Spleen (tissue), 11 donors: ENCODE results near the gene THRA. TPM values are rescaled to one million over a fixed set of nuclear protein-coding genes. Genes with fewer than 3 reads are reported as not detected.

Source experiments
- DNase-seq: peaks from one replicate; pipeline ENCODE4 v3.0.0-alpha.2; 2020
- H3K27ac ChIP-seq, 8 donors: fragments of 200-600 bp; sonication (generic) in 7 of 8; 1 replicate in 4 of 8; 2 replicates in 4 of 8; pipeline versions ENCODE4 v1.5.0 to v1.8.0; 2016 to 2021; ENCODE audit warnings: inconsistent platforms in 4 of 8, mild to moderate bottlenecking in 4 of 8, moderate library complexity in 1 of 8
- H3K27me3 ChIP-seq, 7 donors: fragments of 200-600 bp; sonication (generic) in 6 of 7; replicated peaks in 1 of 7; 1 replicate in 4 of 7; 2 replicates in 3 of 7; pipeline versions ENCODE4 v1.5.0 to v1.8.0; 2016 to 2021; ENCODE audit warnings: inconsistent platforms in 3 of 7, mild to moderate bottlenecking in 1 of 7
- H3K36me3 ChIP-seq, 6 donors: fragments of 200-600 bp; sonication (generic) in 5 of 6; 1 replicate in 4 of 6; 2 replicates in 2 of 6; pipeline versions ENCODE4 v1.5.0 to v1.8.0; 2016 to 2021; ENCODE audit warnings: inconsistent platforms in 2 of 6
- H3K4me1 ChIP-seq, 6 donors: fragments of 200-600 bp; sonication (generic) in 5 of 6; 1 replicate in 3 of 6; 2 replicates in 3 of 6; pipeline versions ENCODE4 v1.5.0 to v1.8.0; 2016 to 2021; ENCODE audit warnings: inconsistent platforms in 3 of 6
- H3K4me3 ChIP-seq, 8 donors: fragments of 200-600 bp; sonication (generic) in 7 of 8; 1 replicate in 4 of 8; 2 replicates in 4 of 8; pipeline versions ENCODE4 v1.5.0 to v1.8.0; 2016 to 2021; ENCODE audit warnings: inconsistent platforms in 4 of 8, mild to moderate bottlenecking in 4 of 8, moderate library complexity in 2 of 8
- H3K9me3 ChIP-seq, 8 donors: fragments of 200-600 bp; sonication (generic) in 7 of 8; 1 replicate in 4 of 8; 2 replicates in 4 of 8; pipeline versions ENCODE4 v1.5.0 to v1.8.0; 2016 to 2021; ENCODE audit warnings: inconsistent platforms in 4 of 8
- CTCF ChIP-seq, 11 experiments: fragments of 200-600 bp in 7 of 11; fragments of 450-650 bp in 4 of 11; sonication (generic) in 4 of 11; IDR thresholded peaks in 8 of 11; conservative IDR thresholded peaks in 3 of 11; 1 replicate in 7 of 11; 2 replicates in 4 of 11; pipeline versions ENCODE4 v1.4.0 to v1.8.0; 2016 to 2021; ENCODE audit warnings: antibody characterized with exemption in 11 of 11, inconsistent platforms in 4 of 11, mild to moderate bottlenecking in 1 of 11
- POLR2A ChIP-seq, 3 donors: fragments of 450-650 bp; IDR thresholded peaks; one replicate each; pipeline ENCODE4 v1.5.1; 2017; ENCODE audit warnings: antibody characterized with exemption in 3 of 3, mild to moderate bottlenecking in 1 of 3
- POLR2AphosphoS5 ChIP-seq, 3 donors: sonication (generic); formaldehyde crosslinking; IDR thresholded peaks; one replicate each; pipeline ENCODE4 v1.5.1; 2017; ENCODE audit warnings: antibody characterized with exemption in 3 of 3
- WGBS, 5 donors: extraction: QIAGEN DNeasy Blood & Tissue Kit in 3 of 5; methylation state at CpG; one replicate each; pipeline versions ENCODE4 v1.1.5 to v1.1.7; 2013 to 2018; 5-methylcytosine and 5-hydroxymethylcytosine counted together
- intact Hi-C: fragments of 100-400 bp; cut with DNase I; formaldehyde crosslinking; loops from one replicate; pipeline ENCODE4 v1.15.0; 2023; ENCODE audit warnings: low total_unique reads
- polyA plus RNA-seq, 3 donors: library from polyadenylated mRNA; stranded (reverse); fragments of 200-250 nt; gene quantifications; one replicate each; pipeline ENCODE4 v1.2.1, GENCODE V29; 2013
- total RNA-seq, 7 donors: library from RNA; depleted of rRNA in 3 of 7; stranded (reverse); fragments of >200 nt in 3 of 7; fragmentation: NEBNext Ultra II Directional in 4 of 7; extraction: Animal tissue kit (Norgen Biotek cat#: 25700) in 4 of 7; gene quantifications; one replicate each; pipeline versions ENCODE4 v1.1.0 to v1.2.1, GENCODE V29; 2016 to 2021
- donor health status: healthy with polysubstance abuse.
- donor health status: DM: no; HTN: no; CAD: no; lungs with moderate emphysema.
- donor health status: DM: no; HTN: no; CAD: no.
- donor health status: Bipolar disorder and iron deficiency.
- donor health status: healthy.
- donor health status: DM: no; HTN: no; CAD: no.
- donor health status: DM: yes; HTN: yes; CAD: no.

The THRA gene
- total and polyA plus RNA-seq, 10 donors, result 3.9 to 36.1 (median 16.9) TPM

- H3K9me3 ChIP-seq, result no peaks in the 10 kb centered on the region
- intact Hi-C loops, result loop anchor here (10.0 kb wide), 1 partner anchor 130 kb away; no protein-coding TSS in a partner anchor
- peak in 6 of 11 experiments; percentile 5 to 40 (median 24) for TF ChIP-seq CTCF (IDR thresholded peaks at IDR 0.05 in 8 of 11, conservative IDR thresholded peaks at IDR 0.05 in 3 of 11)
- no peak for TF ChIP-seq POLR2A (IDR thresholded peaks at IDR 0.05)
- peak in 2 of 3 donors; percentile 13 to 53 for TF ChIP-seq POLR2AphosphoS5 (IDR thresholded peaks at IDR 0.05)
- no peak overlapping the region for H3K4me3 ChIP-seq
- no peaks in the 10 kb centered on the region for H3K27me3 ChIP-seq
- DNase-seq, result no peak
- peaks cover 0 to 12% (median 4%) of the 10 kb centered on the region in 6 donors for H3K4me1 ChIP-seq
- H3K27ac ChIP-seq, result no peak overlapping the region
- WGBS, 5 donors, result 67 to 77% (median 71%) methylated on average over 4 to 12 of the region's 12 CpGs
- peaks cover 0 to 75% (median 60%) of the 10 kb centered on the region in 6 donors for H3K36me3 ChIP-seq
Observed at GRCh38 chr17:40035162-40035559, 27.6 kb upstream of the THRA start.

- Histone ChIP-seq H3K4me1 (peaks cover 0 to 12% (median 4%) of the 10 kb centered on the region in 6 donors), H3K27me3 (no peaks in the 10 kb centered on the region), H3K4me3 (no peak overlapping the region), H3K9me3 (no peaks in the 10 kb centered on the region), H3K27ac (peak overlapping the region in 4 of 8 donors; percentile 8 to 47 (median 46)), H3K36me3 (peaks cover 0 to 60% (median 30%) of the 10 kb centered on the region in 6 donors)
- WGBS, 5 donors, result 51 to 71% (median 57%) methylated on average over 11 of the region's 11 CpGs
- peak in 1 of 3 donors; percentile 33 for TF ChIP-seq POLR2AphosphoS5 (IDR thresholded peaks at IDR 0.05)
- TF ChIP-seq CTCF (IDR thresholded peaks at IDR 0.05 in 8 of 11, conservative IDR thresholded peaks at IDR 0.05 in 3 of 11), result peak in 8 of 11 experiments; percentile 30 to 65 (median 56)
- TF ChIP-seq POLR2A (IDR thresholded peaks at IDR 0.05), result no peak
- intact Hi-C loops, result loop anchor here (10.0 kb wide), 1 partner anchor 126 kb away; no protein-coding TSS in a partner anchor
- peak; percentile 41 for DNase-seq
Observed at GRCh38 chr17:40038882-40039513, 23.8 kb upstream of the THRA start.

- intact Hi-C loops, result no loop called here
Observed at GRCh38 chr17:40041196-40041595, 21.6 kb upstream of the THRA start.

More at GRCh38 chr17:40041196-40041595, 21.6 kb upstream of the THRA start:
- peaks cover 0 to 58% (median 24%) of the 10 kb centered on the region in 6 donors for H3K36me3 ChIP-seq
- no peak overlapping the region for H3K27ac ChIP-seq
- no peak overlapping the region for H3K4me3 ChIP-seq
- TF ChIP-seq CTCF (IDR thresholded peaks at IDR 0.05 in 8 of 11, conservative IDR thresholded peaks at IDR 0.05 in 3 of 11) (no peak), POLR2A (IDR thresholded peaks at IDR 0.05) (no peak)
- 75 to 94% (median 85%) methylated on average over 2 of the region's 2 CpGs for WGBS, 5 donors
- DNase-seq, result no peak
- no peaks in the 10 kb centered on the region for H3K9me3 ChIP-seq
- peaks cover 0 to 12% (median 4%) of the 10 kb centered on the region in 6 donors for H3K4me1 ChIP-seq
- no peaks in the 10 kb centered on the region for H3K27me3 ChIP-seq
